Limb (tissue), 2 donors: ENCODE data around the gene FBXW10B.
"Not testable (repeated sequence)": the region's sequence is repeated elsewhere in the genome, so short reads cannot be mapped to it uniquely, and the experiment has no call there.

ENCODE experiments used
- DNase-seq, 2 donors: peaks; one replicate each; pipeline ENCODE4 v3.0.0-alpha.2; 2016; ENCODE audit errors: extremely low spot score in 2 of 2

Gene FBXW10B, protein sequence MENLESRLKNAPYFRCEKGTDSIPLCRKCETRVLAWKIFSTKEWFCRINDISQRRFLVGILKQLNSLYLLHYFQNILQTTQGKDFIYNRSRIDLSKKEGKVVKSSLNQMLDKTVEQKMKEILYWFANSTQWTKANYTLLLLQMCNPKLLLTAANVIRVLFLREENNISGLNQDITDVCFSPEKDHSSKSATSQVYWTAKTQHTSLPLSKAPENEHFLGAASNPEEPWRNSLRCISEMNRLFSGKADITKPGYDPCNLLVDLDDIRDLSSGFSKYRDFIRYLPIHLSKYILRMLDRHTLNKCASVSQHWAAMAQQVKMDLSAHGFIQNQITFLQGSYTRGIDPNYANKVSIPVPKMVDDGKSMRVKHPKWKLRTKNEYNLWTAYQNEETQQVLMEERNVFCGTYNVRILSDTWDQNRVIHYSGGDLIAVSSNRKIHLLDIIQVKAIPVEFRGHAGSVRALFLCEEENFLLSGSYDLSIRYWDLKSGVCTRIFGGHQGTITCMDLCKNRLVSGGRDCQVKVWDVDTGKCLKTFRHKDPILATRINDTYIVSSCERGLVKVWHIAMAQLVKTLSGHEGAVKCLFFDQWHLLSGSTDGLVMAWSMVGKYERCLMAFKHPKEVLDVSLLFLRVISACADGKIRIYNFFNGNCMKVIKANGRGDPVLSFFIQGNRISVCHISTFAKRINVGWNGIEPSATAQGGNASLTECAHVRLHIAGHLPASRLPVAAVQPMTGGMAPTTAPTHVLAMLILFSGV

GRCh38 chr17:15619331-15620058 is at the start of gene FBXW10B:
FBXW10B (minus strand) TSS chr17:15619704; CDS start chr17:15619512, 192 bp downstream.
- DNase-seq, result peak in 1 of 2 donors; percentile 35

- no peak for DNase-seq
Measured at GRCh38 chr17:15663691-15664090, 44.2 kb upstream of the FBXW10B start.

GRCh38 chr17:15663176-15663575 is 43.7 kb upstream of the FBXW10B start:
- no peak for DNase-seq

DNA sequence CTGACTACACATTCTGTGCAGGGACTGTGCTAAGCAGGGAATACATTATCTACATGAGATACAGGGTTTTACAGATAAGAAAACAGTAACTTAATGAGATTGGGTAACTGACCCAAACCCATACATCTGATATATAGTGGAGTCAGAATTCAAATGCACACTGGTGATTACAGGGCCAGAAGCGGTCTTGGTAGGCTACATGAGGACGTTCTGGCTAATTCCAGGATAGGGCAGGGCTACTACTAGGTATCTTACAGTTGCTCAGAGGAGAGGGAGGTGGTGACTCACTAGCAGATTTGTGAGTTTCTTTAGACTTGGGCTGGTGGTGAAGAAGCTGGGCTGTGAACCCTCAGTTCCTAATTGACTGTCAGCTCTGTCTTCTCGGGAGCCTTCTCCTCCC is 43.2 kb upstream of the FBXW10B start:
- no peak for DNase-seq

GRCh38 chr17:15660077-15660476 is 40.6 kb upstream of the FBXW10B start:
- no peak for DNase-seq

- DNase-seq, result no peak
Measured at GRCh38 chr17:15659663-15660062, 40.2 kb upstream of the FBXW10B start.

DNA sequence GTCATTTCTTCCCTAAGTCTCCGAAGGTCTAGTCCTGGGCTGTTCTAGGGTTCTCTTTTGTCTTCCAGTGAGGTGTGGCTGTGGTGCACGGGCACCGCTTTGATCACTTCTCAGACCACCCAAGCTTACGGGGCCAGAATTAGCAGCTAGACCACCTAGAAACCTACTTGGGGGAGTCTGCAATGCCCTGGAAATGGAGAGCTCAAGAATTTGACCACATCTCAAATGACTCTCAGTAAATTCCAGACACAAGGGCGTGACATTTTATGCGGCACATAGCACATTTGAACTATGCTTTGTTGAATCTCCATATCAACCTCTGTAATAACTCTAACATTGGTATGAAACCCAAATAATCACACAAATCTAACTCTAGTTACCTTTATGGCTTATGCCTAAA is 39.7 kb upstream of the FBXW10B start:
- no peak for DNase-seq

DNA sequence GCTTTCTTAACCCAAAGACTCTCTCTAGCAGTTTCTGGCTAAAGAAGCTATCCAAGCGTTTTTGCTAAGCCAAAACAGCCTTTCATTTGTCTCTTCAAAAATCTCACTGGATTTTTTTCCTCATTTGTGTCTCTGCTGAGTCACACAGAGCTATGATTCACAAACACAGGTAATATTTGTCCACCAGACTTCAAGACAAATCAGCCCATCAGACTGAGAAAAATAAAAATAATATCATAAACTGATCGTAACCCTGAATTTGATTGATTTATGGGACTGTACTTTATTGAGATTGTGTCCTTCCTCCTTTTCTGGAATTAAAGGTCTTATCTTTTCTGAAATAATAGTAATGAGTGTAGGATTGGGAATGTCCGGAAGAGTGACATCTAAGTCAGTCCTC is 38.8 kb upstream of the FBXW10B start:
- DNase-seq, result no peak

DNA sequence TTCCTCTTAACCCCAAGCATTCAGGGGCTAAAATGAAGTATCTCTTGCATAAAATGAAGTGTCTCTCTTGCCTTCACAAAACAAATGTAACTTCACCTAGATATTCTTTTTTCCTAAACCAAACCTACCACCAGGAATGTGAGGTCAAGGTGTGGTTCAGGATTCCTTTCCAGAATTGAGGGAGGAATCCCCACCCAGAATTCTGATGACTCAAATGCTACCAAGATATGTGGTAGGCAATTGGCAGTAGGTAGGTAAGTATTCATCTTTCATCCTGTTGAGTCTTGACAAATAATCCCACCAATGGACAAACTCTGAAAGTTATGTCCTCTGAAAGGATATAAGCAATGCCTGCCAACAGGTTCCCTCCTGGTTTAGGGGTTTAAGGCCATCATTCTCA is 38.4 kb upstream of the FBXW10B start:
- no peak for DNase-seq

DNA sequence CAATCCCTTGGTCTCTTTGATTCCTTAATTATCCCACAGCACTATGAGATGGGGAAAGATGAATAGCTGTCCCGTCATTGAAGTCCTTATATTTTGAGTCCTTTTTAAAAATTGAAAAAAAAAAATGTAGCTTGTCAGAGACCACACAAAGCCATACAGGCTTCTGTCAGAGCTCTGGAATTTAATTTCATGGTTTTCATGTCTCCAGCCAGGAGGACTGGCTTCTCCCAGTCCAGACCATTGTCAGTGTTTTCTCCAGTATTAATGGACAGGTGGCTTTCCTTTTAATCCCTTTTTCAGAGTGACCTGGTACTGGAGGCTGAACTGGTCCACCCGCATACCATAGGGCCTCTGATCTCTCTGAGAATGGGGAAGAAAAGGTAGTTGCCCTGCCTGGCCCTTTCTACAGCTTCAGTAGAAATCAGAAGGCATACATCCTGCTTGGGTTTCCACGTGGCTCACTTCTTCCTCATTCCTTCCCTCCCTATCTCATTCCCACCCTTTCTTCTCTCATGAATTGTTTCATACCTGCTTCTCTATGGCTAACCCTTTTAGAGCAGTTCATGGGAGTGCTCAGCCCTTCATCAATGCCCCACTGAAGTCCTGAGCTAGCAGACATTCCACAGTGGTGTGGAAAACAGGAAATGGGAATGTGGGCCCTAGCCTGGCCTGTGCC is 35.5 kb upstream of the FBXW10B start:
- DNase-seq, result no peak

DNA sequence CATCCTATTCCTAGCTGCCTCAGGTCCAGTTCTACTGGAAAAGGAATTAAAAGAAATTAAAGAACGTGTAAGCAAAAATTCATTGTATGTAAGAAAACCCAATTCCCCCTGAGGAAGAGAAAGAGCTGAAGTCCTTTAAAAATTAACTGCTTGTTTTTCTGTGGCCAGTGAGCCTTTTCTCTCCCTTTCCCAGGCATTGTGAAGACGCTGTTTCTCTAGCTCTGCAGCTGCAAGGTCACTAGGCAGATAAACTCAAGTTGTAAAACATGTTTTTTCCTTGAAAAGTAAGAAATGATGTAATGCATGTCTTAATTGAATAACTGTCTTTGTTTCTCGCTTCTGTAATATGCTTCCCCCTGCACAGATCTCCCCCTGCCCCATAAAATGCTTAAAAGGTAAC is 34.9 kb upstream of the FBXW10B start:
- DNase-seq, result not testable (repeated sequence)

DNA sequence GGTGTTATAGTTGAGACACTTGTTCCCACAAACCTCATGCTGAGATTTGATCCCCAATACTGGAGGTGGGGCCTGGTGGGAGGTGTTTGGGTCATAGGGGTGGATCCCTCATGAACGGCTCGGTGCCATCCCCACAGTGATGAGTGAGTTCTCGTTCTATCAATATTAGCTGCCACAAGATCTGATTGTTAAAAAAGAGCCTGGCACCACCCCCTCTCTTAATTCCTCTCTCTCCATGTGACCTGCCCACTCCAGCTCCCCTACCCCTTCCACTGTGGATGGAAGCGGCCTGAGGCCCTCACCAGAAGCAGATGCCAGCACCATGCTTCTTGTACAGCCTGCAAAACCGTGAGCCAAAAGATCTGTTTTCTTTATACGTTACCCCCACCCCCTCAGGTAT is 33.5 kb upstream of the FBXW10B start:
- no peak for DNase-seq

- peak; percentile 87 to 95 for DNase-seq
Measured at GRCh38 chr17:15651583-15652110, 32.1 kb upstream of the FBXW10B start.

DNA sequence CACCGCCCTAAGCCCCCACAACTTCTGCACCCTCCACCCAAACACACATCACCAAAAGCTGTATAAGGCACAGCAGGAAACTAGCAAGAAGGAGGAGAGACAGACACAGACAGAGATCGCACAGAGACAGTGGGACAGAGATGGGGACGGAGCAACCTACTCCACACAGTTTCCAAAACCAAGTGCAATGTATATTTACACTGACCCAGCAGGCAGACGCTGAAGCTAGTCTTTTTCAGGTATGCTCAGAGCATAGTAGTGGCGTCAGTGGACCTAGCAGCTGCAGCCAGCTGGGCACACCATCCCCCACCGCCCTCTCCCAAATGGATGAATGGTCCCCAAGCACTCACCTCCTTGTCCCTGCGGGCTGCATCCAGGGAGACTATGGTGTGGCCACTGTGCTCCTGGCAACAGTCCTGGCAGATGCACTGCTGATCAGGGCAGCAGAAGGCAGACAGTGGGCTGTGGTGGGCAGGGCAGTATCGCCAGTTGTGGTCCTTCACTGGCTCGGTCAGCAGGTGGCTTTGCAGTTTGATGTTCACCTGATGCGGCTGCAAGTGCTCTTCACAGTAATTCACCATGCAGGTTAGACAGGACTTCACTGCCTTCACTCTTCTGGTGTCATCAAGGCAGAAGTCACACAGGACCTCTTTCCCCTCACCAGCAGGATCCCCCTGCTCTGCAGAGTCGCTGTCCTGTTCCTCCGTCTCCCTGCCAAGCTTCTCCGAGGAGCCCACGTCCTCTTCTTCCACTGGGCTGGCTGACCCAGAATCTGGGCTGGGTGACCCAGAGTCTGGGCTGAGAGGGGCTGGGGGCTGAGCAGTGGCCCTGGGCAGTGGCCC is 31.5 kb upstream of the FBXW10B start:
- DNase-seq, result peak in 1 of 2 donors; percentile 43

DNA sequence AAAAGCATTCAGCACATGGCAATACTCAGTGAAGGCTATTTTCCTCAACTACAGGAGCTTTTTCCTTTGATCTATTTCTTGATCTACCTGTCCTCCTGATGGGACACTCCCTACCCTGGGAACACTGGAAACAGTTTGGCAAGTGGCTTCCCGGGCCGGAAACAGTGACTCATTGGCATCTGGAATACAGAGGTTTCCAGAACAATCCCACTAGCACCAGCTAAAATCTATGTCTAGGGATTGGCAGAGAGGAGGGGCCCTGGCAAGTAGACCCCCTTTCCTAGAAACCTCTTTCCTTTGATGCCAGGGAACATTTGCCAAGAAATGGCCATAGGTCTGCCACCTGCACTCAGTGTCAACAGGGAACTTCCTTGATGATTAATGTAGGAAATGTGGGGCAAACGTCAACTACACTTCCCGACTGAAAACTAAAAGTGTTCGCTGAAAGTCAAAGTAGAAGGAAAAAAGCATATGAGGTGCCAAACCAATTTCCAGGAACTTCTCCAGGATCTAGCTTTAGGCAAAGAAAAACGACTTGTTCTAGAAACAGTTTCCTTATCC is 30.4 kb upstream of the FBXW10B start:
- DNase-seq, result no peak

GRCh38 chr17:15648386-15648785 is 28.9 kb upstream of the FBXW10B start:
- no peak for DNase-seq

DNA sequence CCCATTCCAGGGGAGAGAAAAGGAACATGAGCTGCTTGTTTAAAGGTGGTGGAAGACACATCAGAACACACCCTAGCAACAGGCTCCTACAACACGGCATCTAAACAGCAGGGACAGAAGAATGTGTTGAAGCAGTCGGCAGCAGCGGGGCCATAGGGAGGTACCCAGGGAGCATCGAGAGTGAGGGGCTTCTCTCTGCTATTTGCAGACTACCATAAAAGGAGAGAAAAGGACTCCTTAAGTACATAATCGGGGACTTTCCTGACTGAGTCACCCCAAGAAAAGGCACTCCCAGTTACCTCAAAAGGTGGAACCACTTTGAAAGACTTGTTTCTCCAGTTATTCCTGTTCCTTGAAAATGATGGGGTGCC is 26.4 kb upstream of the FBXW10B start:
- peak in 1 of 2 donors; percentile 49 for DNase-seq

DNA sequence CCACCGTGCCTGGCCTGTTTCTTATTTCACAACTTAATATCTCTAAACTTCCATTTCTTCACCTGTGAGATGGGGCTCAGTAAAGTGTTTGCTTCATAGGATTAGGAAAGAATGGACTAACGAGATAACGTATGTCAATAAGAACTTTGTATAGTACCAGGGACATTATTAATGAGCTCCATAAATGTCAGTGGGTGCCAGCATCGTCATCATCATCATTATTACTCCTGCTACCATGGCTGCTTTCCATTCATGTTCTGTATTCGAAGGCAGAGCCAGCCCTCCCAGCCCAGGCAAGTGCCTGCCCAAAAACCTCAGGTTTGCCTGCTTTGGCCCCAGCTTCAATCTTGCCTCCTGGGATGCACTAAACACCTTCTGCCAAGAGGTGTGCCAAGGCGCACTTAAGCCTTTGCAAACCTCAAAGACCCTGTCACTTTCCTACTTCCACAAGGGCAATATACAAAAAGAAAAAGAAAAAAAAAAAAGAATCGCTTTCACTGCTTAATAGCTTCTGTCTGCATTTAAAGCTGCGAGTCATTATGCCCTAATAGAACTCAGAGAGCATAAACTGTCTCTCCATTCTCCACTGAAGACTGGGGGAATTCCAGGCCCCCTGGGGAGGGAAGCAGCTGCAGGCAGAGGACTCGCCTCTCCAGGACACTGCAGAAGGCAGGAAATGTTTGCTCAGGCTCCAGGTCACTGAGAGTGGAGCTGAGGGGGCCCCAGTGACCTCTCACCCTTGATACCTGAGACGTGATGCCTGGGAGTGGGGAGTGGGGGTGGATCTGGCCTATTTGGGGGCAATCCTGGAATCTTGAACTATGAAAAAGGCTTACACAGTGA is 25.8 kb upstream of the FBXW10B start:
- DNase-seq, result peak in 1 of 2 donors; percentile 66
